ENCODE results near the gene CALY.

The CALY gene

DNA sequence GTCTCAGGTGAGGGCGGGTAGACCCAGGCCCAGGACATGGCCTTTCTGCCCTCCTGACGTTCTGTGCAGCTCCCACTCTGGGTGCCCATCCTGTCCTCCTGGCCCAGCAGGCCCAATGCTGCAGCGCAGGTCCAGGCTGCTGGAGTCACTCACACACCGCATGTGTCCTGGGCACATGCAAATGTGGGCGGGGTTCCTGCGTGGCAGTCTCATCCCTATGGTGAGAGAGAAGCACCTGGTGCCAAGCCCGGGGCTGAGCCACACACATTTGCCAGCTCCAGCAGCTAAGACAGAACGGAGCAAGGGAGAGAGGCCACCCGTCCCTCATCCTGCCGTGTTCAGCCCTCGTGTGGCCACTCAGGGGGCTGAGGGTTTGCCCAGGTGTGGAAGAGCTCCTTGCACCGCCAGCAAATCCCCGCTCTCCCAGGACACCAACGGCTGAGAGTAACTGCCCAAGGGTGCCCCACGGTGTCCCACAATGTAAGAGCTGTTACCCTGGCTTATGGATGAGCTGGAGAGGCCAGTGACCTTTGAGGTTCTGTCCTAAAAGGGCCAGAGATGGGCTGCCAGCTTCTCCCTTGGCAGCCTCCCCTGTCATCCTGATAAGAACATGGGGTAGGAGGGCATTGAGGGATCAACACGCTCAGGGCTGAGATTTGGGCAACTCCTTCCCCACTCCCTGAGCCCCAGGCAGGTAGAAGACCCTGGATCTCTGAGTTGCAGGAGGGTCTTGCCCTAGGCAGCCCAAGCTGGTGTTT is 16.7 kb upstream of the CALY start:
- DNase-seq: no peak

GRCh38 chr10:133351408-133352318 is 15.0 kb upstream of the CALY start:
- no peak for DNase-seq

DNA sequence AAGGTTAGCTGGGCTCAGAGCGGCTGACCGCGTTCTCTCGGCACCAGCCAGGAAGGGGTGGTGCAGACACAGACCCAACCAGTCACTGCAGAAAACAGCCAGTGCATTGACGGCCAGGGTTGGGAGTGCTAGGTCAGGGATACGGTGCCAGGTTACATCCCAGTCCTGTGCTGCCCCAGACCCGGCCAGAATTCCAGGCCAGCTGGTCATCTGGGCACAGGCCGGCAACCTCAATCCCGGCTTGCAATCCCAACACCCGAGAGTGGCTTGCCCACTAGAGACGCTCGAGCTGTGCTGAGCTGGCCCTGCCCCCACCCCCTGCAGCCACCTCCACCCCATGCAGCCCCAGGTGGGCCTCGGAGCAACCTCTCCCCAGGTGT is 14.2 kb upstream of the CALY start:
- DNase-seq: no peak

DNA sequence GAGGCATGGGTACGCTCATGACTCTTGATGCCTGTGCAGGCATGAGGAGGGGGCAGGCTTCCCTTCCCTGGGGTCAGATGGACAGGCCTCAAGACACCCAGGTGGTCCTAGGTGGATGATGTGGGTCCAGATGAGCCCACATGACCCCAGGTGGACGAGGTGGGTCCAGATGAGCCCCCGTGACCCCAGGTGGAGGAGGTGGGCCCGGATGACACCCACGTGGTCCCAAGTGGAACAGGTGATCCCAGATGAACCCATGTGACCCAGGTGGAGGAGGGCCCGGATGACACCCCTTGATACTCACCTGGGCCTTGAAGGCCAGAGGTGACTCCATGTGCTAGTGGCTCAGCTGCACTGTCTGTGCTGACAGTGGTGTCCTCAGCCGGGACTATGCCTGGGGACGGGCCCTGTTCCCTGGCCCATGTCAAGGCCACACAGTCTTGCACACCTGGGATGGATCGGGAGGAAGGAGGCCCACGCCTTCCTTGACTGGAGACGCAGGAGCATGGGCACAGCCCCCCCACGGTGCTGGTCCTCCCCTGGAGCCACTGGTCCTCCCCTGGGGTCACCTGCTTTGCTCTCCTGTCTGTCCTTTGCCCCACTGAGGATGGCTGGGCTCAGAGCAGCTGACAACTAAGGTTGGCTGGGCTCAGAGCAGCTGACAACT is 13.7 kb upstream of the CALY start:
- no peak for DNase-seq

DNA sequence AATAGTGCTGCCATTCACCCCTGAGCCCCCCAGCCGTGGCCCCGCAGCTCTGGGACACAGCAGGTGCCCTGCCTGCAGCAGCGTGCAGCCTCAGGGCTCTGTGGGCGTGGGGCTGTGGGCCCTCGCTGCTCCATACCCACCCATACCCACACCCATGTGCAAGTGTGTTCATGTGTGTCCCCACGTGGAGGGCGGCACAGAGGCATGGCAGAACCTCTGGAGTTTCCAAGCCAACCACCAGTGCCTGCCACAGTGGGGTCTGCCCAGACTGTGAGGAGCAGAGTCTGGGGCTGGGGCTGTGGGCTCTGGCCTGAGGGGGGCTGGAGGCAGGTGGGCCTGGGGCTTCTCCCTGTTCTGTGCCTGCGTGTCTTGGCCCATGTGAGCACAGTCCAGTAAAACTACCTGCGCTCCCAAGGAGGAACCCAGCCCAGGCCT is 12.9 kb upstream of the CALY start:
- DNase-seq: no peak

GRCh38 chr10:133349160-133349568 is 12.5 kb upstream of the CALY start:
- DNase-seq: no peak

DNA sequence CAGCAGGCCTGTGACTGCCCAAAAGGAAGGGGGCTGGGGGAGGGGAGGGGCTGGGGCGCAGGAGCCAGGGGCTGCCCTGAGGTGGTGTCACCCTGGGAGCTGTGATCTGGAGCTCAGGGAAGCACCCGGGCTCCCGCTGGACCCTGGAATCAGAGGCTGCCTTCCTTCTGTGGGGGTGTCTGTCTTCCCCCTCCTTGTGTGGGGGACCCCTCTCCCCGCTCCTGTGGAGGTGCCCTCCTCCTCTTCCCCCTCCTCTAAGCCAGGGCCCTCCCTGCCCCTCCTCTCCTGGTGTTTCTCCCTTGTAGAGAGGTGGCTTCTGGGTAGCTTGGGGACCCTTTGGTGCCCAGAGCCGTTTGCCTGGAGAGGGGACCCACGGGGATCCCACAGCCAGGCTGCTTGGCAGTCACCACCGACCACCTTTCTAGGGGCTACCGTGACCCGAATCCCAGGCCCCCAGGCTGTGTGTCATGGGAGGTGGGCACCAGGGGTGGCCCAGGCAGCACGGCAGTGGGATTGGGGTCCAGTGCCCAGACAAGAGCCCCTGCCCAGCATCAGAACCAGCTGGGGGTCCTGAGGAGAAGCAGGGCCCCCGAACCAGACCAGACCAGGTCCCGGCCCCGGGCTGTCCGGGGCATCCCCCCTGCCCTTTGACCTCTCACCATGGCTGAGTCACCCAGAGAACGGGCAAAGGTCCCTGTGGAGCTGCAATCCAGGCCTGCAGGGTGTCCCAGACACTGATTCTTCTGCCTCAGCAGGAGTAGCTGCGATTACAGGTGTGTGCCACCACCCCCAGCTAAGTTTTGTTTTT is 11.2 kb upstream of the CALY start:
- no peak for DNase-seq

DNA sequence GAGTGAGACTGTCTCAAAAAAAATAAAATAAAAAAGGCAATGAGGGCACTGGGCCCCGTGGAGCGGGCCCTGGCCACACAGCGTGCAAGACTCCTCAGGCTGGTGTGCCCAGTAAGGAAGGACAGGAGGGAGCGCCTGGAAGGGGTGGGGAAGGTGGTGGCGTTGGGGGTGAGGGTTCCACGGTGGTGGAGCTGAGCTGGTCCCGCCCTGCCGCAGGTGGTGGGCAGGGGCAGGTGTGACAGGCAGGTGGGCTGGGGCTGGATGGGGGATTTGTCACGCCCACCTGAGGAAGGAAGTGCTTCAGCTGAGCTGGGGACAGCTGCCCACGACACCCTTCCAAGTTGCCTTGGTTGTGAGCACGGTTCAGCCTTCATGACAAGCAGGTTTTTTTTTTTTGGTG is 9.7 kb upstream of the CALY start:
- DNase-seq: no peak

DNA sequence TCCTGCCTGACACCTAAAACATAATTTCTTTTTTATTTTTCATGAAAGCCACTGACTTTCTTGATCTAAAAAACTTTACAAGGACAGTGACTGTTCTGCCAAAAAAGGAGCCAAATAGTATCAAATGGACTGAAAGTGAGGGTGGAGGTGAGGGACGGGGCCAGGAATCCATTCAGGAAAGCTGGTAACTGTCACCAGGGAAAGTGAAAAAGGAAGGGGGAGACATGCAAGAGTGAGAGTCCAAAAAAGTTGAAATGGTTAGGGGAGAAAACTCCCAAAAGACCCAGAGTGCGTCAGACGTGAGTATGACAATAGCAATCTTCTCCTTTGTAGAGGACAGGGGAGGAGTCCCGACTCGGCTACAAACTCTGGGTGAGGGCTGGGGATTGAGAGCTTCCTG is 7.5 kb upstream of the CALY start:
- no peak for DNase-seq

GRCh38 chr10:133343558-133343957 is 6.9 kb upstream of the CALY start:
- no peak for DNase-seq

DNA sequence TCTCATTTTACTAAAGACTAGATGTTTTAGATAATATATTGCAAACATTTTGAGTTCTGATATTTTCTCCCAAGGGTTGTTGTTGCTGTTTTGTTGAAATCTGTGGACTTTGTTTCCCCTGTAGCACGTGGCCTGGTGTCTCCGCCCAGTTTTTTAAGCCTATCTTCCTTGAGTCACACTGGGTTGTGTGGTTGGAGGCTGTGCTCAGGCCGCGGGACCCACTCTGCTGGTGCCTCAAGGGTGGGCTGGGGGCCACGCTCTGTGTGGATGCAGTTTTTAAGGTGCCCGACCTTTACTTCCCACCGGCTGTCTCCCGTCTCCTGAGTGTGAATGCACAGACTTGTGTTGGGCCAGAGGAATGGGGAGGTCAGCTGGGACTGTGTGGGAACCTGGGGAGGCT is 6.2 kb upstream of the CALY start:
- no peak for DNase-seq

DNA sequence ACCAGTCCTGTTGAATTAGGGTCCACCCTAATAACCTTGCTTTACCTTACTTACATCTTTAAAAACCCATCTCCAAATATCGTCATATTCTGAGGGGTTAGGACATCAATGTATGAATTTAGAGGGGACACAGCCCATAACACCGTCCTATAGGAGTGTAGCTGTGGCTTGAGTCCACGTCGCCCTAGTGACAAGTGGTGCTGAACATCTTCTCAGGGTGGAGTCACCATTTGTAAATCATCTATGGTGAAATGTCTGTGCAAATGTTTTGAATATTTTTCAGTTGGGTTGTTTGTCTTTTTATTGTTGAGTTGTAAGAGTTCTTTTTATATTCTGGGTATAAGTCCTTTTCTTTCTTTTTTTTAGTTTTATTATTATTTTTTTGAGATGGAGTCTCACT is 5.3 kb upstream of the CALY start:
- DNase-seq: no peak

- DNase-seq: no peak
Observed at GRCh38 chr10:133339708-133340380, 3.1 kb upstream of the CALY start.

GRCh38 chr10:133338080-133339071 is 1.7 kb upstream of the CALY start:
- DNase-seq: no peak

- DNase-seq: no peak
Observed at GRCh38 chr10:133337370-133337725, 652 bp upstream of the CALY start.

DNA sequence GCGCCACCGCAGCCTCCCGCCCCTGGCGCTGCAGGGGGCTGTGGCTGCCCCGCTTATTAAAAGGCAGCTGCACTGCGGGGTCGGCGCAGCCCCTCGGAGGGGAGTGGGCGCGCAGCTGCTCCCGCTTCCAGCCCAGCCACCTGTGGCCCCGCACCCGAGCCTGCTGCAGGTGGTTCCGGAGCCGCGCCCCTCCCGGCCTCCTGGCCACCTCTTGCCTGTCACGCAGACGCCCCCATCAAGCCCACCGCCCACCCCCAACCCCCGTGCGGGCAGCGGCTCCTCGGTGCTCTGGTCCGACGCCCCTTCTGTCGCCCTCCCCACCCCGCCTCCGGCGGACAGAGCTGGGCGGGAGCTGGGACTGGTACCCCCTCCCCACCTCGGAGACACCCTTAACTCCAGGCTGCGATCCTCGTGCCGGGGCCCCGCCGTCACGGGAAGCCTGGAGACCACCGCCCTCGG is 549 bp downstream of the CALY start:
- DNase-seq: peak in 1 of 56 donors; percentile 38

DNA sequence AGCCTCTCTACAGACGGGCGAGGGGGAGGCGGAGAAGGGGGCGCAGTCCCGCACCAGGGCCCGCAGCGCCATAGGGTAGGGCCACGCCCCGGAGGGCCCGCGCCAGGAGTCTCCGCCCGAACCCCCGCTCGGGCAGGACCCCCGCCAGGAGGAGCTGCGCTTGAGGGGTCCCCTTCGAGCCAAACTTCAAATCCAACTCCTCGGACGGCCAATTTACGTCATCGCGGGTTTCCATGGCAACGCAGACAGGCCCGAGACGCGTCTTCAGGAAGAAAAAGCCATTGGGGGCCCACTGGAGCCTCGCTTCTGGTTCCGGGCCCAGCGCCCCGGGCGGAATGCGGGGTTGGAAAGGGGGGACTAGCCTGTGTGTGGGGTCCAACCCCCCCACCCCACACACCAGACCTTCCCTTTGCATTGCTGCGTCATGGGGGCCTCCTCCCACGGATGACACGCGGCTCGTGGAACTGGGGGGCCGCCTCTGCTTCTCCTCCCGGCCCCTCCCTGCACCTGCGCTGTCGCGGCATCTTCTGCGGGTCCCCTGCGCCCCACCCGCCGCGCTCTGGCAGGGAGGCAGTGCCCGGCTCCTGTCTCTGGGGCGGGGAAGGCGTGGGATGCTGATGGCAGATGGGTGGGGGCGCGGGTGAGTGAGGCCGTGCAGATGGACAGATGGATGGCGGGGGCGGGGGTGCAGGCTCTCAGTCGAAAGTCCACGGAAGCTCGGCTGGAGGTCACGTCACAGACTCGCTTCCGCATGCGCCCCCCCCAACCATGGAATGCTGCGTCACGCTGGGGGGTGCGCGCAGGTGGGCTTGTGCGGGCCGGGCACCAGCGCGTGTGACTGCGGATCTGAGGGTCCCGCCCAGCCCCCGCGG is 1.2 kb downstream of the CALY start:
- peak in 39 of 56 donors; percentile 13 to 87 (median 61) for DNase-seq
